Activated gamma-delta T cell treated with anti-CD3 and anti-CD28 coated beads, Interleukin-2, amount 50 U/mL, for 16 hours (primary cell): ENCODE measurements around the gene ABHD17A.
A peak's percentile ranks its signal among the peaks of the same experiment; 100 is the strongest.

Source experiments
- DNase-seq: peaks from one replicate; pipeline ENCODE4 v3.0.0-alpha.2; 2020; ENCODE audit warnings: low read depth

ABHD17A gene

GRCh38 chr19:1864480-1865171 is 20.7 kb downstream of the ABHD17A start:
- no peak for DNase-seq

- DNase-seq, result peak; percentile 93
Observed at GRCh38 chr19:1863638-1864479, 21.4 kb downstream of the ABHD17A start.

- no peak for DNase-seq
Observed at GRCh38 chr19:1863328-1863637, 22.0 kb downstream of the ABHD17A start, which contains the start of gene KLF16. TSS of gene KLF16 (minus strand) at chr19:1863579. CDS start at chr19:1863497, 82 bp downstream.

- no peak for DNase-seq
Observed at GRCh38 chr19:1862424-1863327, 22.6 kb downstream of the ABHD17A start.

- no peak for DNase-seq
Observed at GRCh38 chr19:1862068-1862423, 23.2 kb downstream of the ABHD17A start.

- DNase-seq, result no peak
Observed at GRCh38 chr19:1861599-1862031, 23.7 kb downstream of the ABHD17A start.

GRCh38 chr19:1860821-1861598 is 24.3 kb downstream of the ABHD17A start:
- DNase-seq, result no peak

GRCh38 chr19:1860042-1860775 is 25.1 kb downstream of the ABHD17A start:
- no peak for DNase-seq

- no peak for DNase-seq
Observed at GRCh38 chr19:1859331-1859781, 25.9 kb downstream of the ABHD17A start.

GRCh38 chr19:1858412-1859081 is 26.7 kb downstream of the ABHD17A start:
- DNase-seq, result no peak

- no peak for DNase-seq
Observed at GRCh38 chr19:1857648-1858326, 27.5 kb downstream of the ABHD17A start.

GRCh38 chr19:1856698-1857603 is 28.3 kb downstream of the ABHD17A start:
- no peak for DNase-seq

GRCh38 chr19:1856345-1856697 is 29.0 kb downstream of the ABHD17A start:
- no peak for DNase-seq

GRCh38 chr19:1855828-1856255 is 29.5 kb downstream of the ABHD17A start:
- DNase-seq, result no peak

GRCh38 chr19:1855040-1855827 is 30.1 kb downstream of the ABHD17A start:
- DNase-seq, result peak; percentile 56

GRCh38 chr19:1854542-1855039 is 30.7 kb downstream of the ABHD17A start:
- no peak for DNase-seq

- DNase-seq, result no peak
Observed at GRCh38 chr19:1854039-1854541, 31.2 kb downstream of the ABHD17A start.
